WTC11 (cell line): ENCODE measurements around the gene CPNE7. TPM values are rescaled to one million over a fixed set of nuclear protein-coding genes. Genes with fewer than 3 reads are reported as not detected.

Source experiments
- ATAC-seq: fragments of 200-7000 bp; cut with Tn5 transposase; 2 replicates; pipeline ENCODE4 v1.10.0; 2021; ENCODE audit warnings: mild to moderate bottlenecking, moderate library complexity
- CTCF ChIA-PET: fragments of 300-600 bp; sonication (Branson Sonifier 250); formaldehyde crosslinking; loops from one replicate; lab custom pipeline; 2021; ENCODE audit warnings: antibody characterized with exemption; lab: Charles Lee
- POLR2A ChIA-PET: fragments of 350-600 bp; sonication (Branson Sonifier 250); formaldehyde crosslinking; loops from one replicate; lab custom pipeline; 2021; ENCODE audit warnings: antibody characterized with exemption; lab: Charles Lee
- DNase-seq: peaks from one replicate; pipeline ENCODE4 v3.0.0; 2021; ENCODE audit warnings: low spot score
- H3K27ac Mint-ChIP-seq: 2 replicates; pipeline ENCODE4 v1.8.0; 2021; ENCODE audit warnings: mixed read lengths
- H3K27me3 Mint-ChIP-seq: 2 replicates; pipeline ENCODE4 v1.8.0; 2021; ENCODE audit warnings: low read depth, mild to moderate bottlenecking, moderate library complexity, mixed read lengths
- H3K36me3 Mint-ChIP-seq: 2 replicates; pipeline ENCODE4 v1.8.0; 2021; ENCODE audit warnings: mixed read lengths
- H3K4me1 Mint-ChIP-seq: 2 replicates; pipeline ENCODE4 v1.8.0; 2022; ENCODE audit warnings: mixed read lengths
- H3K4me3 Mint-ChIP-seq: 2 replicates; pipeline ENCODE4 v1.8.0; 2021; ENCODE audit warnings: mild to moderate bottlenecking, moderate library complexity, mixed read lengths
- H3K9me3 Mint-ChIP-seq: 2 replicates; pipeline ENCODE4 v1.8.0; 2021; ENCODE audit warnings: mixed read lengths
- GABPB1 ChIP-seq: sonication (generic); formaldehyde crosslinking; IDR thresholded peaks from 2 replicates; pipeline ENCODE4 v1.8.1; 2023; ENCODE audit warnings: mild to moderate bottlenecking, missing genetic modification reagents
- JAZF1 ChIP-seq: fragments of 250-450 bp; sonication (Bioruptor Pico); IDR thresholded peaks from 2 replicates; pipeline ENCODE4 v1.9.0; 2021; ENCODE audit warnings: moderate library complexity, mild to moderate bottlenecking, inconsistent platforms
- NFATC4 ChIP-seq: fragments of 250-450 bp; sonication (Bioruptor Pico); IDR thresholded peaks from 2 replicates; pipeline ENCODE4 v1.9.0; 2021; ENCODE audit warnings: mild to moderate bottlenecking
- OVOL2 ChIP-seq: fragments of 250-450 bp; sonication (Bioruptor Pico); IDR thresholded peaks from 2 replicates; pipeline ENCODE4 v1.9.0; 2021; ENCODE audit warnings: mild to moderate bottlenecking, borderline replicate concordance
- TEAD4 ChIP-seq: sonication (generic); formaldehyde crosslinking; IDR thresholded peaks from 2 replicates; pipeline ENCODE4 v1.8.0; 2022; ENCODE audit warnings: mild to moderate bottlenecking, missing genetic modification reagents
- ZNF416 ChIP-seq: fragments of 250-450 bp; sonication (Bioruptor Pico); IDR thresholded peaks from 2 replicates; pipeline ENCODE4 v1.9.0; 2021; ENCODE audit warnings: mild to moderate bottlenecking, inconsistent platforms
- ZNF423 ChIP-seq: fragments of 250-450 bp; sonication (Bioruptor Pico); IDR thresholded peaks from 2 replicates; pipeline ENCODE4 v2.1.2; 2022; ENCODE audit warnings: mild to moderate bottlenecking, moderate library complexity
- total RNA-seq: library from RNA; stranded (reverse); gene quantifications from 3 replicates; pipeline ENCODE4 v1.2.3, GENCODE V29; 2021
- TF ChIP-seq, protein P1 (sequence below): fragments of 200-600 bp; IDR thresholded peaks from 2 replicates; pipeline ENCODE4 v1.8.0; 2022; ENCODE audit warnings: antibody characterized with exemption
- TF ChIP-seq, protein P2 (sequence below): sonication (generic); formaldehyde crosslinking; IDR thresholded peaks from 2 replicates; pipeline ENCODE4 v1.8.0; 2023; ENCODE audit warnings: missing genetic modification reagents, mild to moderate bottlenecking, borderline replicate concordance
- TF ChIP-seq, protein P3 (sequence below): sonication (generic); formaldehyde crosslinking; conservative IDR thresholded peaks from 2 replicates; pipeline ENCODE4 v1.8.1; 2022; ENCODE audit warnings: mild to moderate bottlenecking, missing genetic modification reagents
- TF ChIP-seq, protein P4 (sequence below): sonication (generic); formaldehyde crosslinking; IDR thresholded peaks from 2 replicates; pipeline ENCODE4 v1.8.0; 2022; ENCODE audit warnings: mild to moderate bottlenecking, missing genetic modification reagents
- TF ChIP-seq, protein P5 (sequence below): sonication (generic); formaldehyde crosslinking; IDR thresholded peaks from 2 replicates; pipeline ENCODE4 v1.8.1; 2023; ENCODE audit warnings: mild to moderate bottlenecking, moderate library complexity, missing genetic modification reagents
- TF ChIP-seq, protein P6 (sequence below): sonication (generic); formaldehyde crosslinking; IDR thresholded peaks from 2 replicates; pipeline ENCODE4 v1.8.1; 2022; ENCODE audit warnings: low read depth, missing genetic modification reagents, borderline replicate concordance
- TF ChIP-seq, protein P7 (sequence below): sonication (generic); formaldehyde crosslinking; IDR thresholded peaks from 2 replicates; pipeline ENCODE4 v1.8.1; 2023; ENCODE audit warnings: mild to moderate bottlenecking, missing genetic modification reagents

CPNE7 gene
- total RNA-seq, 1 experiment from 2014 or later = 42.6 TPM

DNA sequence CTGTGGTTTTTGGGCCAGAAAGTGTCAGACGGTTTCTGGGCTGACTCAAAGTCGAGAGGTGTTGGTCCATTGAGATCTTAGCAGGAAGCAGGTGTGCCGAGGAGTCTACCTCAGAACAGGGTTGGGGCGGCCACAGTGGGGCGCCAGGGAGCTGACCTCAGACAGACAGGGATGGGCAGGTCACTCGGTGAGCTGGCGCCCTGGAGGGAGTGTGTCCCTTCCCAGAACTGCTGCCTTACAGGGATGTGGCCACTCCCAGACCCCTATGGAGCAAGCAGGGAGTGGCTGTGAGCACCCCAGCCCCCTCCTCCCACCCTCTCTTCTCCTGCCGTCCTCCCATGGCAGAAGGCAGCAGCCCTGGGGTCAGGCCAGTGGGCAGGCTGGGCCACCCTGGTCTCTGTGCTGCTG lies 23.9 kb downstream of the CPNE7 start:
- Mint-ChIP-seq H3K4me1 (peaks cover 13% of the 10 kb centered on the region), H3K27me3 (no peaks in the 10 kb centered on the region), H3K27ac (peak overlapping the region; percentile 41; the same call in 1 of the 2 replicates)
- ATAC-seq (peak; percentile 86), DNase-seq (peak; percentile 87)
- ChIA-PET CTCF (interaction anchor here (0.5 to 4.5 kb wide), 25 partner anchors 9 to 407 kb away, joined by 3 to 79 read pairs (median 5); partner anchors contain the start of genes CDK10, CHMP1A, CPNE7 and DPEP1), POLR2A (interaction anchor here (0.9 kb wide), 1 partner anchor 15 kb away, joined by 3 read pairs; no protein-coding TSS in a partner anchor)
- TF ChIP-seq ZNF423 (CRISPR knock-in tag) (peak; percentile 38; the same call in 1 of the 2 replicates), GABPB1 (no peak)
- TF ChIP-seq, protein P1, sequence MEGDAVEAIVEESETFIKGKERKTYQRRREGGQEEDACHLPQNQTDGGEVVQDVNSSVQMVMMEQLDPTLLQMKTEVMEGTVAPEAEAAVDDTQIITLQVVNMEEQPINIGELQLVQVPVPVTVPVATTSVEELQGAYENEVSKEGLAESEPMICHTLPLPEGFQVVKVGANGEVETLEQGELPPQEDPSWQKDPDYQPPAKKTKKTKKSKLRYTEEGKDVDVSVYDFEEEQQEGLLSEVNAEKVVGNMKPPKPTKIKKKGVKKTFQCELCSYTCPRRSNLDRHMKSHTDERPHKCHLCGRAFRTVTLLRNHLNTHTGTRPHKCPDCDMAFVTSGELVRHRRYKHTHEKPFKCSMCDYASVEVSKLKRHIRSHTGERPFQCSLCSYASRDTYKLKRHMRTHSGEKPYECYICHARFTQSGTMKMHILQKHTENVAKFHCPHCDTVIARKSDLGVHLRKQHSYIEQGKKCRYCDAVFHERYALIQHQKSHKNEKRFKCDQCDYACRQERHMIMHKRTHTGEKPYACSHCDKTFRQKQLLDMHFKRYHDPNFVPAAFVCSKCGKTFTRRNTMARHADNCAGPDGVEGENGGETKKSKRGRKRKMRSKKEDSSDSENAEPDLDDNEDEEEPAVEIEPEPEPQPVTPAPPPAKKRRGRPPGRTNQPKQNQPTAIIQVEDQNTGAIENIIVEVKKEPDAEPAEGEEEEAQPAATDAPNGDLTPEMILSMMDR = peak; percentile 25; the same call in 1 of the 2 replicates
- TF ChIP-seq, all 79 proteins: peak for 2
- H3K4me3 Mint-ChIP-seq = no peak overlapping the region
- H3K36me3 Mint-ChIP-seq = peaks cover 2% of the 10 kb centered on the region; the same call in 1 of the 2 replicates
- no peaks in the 10 kb centered on the region for H3K9me3 Mint-ChIP-seq

DNA sequence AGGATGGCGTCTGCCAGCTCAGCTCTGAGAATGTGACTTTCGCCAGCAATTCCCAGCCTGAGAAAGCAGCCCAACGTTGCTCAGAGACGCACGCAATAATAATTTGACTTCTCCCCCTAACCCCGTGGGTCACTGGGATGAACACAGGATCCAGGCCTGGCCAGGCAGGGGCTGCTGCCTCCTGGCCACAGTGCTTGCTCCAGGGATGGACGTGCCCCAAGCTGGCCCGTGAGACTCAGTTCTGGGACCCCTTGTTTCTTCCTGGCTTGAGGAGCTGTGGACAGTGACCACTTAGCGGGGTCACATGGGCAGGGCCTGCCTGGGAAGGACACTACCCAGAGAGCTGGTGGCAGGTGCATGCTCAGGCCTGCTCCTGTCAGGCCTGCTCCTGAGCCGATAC lies 24.3 kb downstream of the CPNE7 start:
- DNase-seq (no peak), ATAC-seq (no peak)
- no peak overlapping the region for H3K4me3 Mint-ChIP-seq
- ChIA-PET POLR2A (interaction anchor here (0.6 to 0.9 kb wide), 2 partner anchors 15 to 394 kb away, joined by 3 to 4 read pairs; no protein-coding TSS in a partner anchor), CTCF (interaction anchor here (0.5 to 4.5 kb wide), 26 partner anchors 9 to 407 kb away, joined by 3 to 79 read pairs (median 5); partner anchors contain the start of genes CDK10, CHMP1A, CPNE7 and DPEP1)
- peaks cover 13% of the 10 kb centered on the region for H3K4me1 Mint-ChIP-seq
- no peak overlapping the region for H3K27ac Mint-ChIP-seq
- peaks cover 2% of the 10 kb centered on the region; the same call in 1 of the 2 replicates for H3K36me3 Mint-ChIP-seq
- TF ChIP-seq ZNF416 (CRISPR knock-in tag) = no peak
- no peaks in the 10 kb centered on the region for H3K9me3 Mint-ChIP-seq
- no peaks in the 10 kb centered on the region for H3K27me3 Mint-ChIP-seq

DNA sequence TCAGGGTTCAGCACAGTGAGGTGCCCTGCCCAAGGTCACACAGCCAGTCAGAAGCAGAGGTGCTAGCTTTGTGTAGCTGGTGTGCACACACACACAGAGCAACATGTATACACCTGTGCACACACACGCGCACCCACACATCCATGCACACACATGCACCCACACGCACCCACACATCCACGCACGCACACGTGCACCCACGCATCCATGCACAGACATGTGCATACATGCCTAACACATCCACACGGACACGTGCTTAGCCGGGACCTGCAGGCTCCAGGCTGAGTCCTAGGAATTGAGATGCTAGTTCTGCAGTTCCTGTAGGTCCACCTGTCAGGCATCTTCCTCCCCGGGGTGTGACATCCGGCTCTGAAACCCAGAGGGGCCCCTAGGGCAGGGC lies 24.9 kb downstream of the CPNE7 start:
- H3K4me3 Mint-ChIP-seq = no peak overlapping the region
- ATAC-seq = no peak
- peaks cover 13% of the 10 kb centered on the region for H3K4me1 Mint-ChIP-seq
- H3K27ac Mint-ChIP-seq = no peak overlapping the region
- peaks cover 2% of the 10 kb centered on the region; the same call in 1 of the 2 replicates for H3K36me3 Mint-ChIP-seq
- TF ChIP-seq, protein P2, sequence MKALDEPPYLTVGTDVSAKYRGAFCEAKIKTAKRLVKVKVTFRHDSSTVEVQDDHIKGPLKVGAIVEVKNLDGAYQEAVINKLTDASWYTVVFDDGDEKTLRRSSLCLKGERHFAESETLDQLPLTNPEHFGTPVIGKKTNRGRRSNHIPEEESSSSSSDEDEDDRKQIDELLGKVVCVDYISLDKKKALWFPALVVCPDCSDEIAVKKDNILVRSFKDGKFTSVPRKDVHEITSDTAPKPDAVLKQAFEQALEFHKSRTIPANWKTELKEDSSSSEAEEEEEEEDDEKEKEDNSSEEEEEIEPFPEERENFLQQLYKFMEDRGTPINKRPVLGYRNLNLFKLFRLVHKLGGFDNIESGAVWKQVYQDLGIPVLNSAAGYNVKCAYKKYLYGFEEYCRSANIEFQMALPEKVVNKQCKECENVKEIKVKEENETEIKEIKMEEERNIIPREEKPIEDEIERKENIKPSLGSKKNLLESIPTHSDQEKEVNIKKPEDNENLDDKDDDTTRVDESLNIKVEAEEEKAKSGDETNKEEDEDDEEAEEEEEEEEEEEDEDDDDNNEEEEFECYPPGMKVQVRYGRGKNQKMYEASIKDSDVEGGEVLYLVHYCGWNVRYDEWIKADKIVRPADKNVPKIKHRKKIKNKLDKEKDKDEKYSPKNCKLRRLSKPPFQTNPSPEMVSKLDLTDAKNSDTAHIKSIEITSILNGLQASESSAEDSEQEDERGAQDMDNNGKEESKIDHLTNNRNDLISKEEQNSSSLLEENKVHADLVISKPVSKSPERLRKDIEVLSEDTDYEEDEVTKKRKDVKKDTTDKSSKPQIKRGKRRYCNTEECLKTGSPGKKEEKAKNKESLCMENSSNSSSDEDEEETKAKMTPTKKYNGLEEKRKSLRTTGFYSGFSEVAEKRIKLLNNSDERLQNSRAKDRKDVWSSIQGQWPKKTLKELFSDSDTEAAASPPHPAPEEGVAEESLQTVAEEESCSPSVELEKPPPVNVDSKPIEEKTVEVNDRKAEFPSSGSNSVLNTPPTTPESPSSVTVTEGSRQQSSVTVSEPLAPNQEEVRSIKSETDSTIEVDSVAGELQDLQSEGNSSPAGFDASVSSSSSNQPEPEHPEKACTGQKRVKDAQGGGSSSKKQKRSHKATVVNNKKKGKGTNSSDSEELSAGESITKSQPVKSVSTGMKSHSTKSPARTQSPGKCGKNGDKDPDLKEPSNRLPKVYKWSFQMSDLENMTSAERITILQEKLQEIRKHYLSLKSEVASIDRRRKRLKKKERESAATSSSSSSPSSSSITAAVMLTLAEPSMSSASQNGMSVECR (CRISPR knock-in tag) = no peak
- TF ChIP-seq TEAD4 (CRISPR knock-in tag) (no peak), JAZF1 (CRISPR knock-in tag) (no peak), ZNF423 (CRISPR knock-in tag) (no peak), NFATC4 (no peak), OVOL2 (CRISPR knock-in tag) (no peak)
- TF ChIP-seq, protein P3, sequence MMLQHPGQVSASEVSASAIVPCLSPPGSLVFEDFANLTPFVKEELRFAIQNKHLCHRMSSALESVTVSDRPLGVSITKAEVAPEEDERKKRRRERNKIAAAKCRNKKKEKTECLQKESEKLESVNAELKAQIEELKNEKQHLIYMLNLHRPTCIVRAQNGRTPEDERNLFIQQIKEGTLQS (CRISPR knock-in tag) = no peak
- TF ChIP-seq, protein P4, sequence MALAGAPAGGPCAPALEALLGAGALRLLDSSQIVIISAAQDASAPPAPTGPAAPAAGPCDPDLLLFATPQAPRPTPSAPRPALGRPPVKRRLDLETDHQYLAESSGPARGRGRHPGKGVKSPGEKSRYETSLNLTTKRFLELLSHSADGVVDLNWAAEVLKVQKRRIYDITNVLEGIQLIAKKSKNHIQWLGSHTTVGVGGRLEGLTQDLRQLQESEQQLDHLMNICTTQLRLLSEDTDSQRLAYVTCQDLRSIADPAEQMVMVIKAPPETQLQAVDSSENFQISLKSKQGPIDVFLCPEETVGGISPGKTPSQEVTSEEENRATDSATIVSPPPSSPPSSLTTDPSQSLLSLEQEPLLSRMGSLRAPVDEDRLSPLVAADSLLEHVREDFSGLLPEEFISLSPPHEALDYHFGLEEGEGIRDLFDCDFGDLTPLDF = no peak
- TF ChIP-seq, protein P5, sequence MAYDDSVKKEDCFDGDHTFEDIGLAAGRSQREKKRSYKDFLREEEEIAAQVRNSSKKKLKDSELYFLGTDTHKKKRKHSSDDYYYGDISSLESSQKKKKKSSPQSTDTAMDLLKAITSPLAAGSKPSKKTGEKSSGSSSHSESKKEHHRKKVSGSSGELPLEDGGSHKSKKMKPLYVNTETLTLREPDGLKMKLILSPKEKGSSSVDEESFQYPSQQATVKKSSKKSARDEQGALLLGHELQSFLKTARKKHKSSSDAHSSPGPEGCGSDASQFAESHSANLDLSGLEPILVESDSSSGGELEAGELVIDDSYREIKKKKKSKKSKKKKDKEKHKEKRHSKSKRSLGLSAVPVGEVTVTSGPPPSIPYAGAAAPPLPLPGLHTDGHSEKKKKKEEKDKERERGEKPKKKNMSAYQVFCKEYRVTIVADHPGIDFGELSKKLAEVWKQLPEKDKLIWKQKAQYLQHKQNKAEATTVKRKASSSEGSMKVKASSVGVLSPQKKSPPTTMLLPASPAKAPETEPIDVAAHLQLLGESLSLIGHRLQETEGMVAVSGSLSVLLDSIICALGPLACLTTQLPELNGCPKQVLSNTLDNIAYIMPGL (CRISPR knock-in tag) = no peak
- TF ChIP-seq, protein P6, sequence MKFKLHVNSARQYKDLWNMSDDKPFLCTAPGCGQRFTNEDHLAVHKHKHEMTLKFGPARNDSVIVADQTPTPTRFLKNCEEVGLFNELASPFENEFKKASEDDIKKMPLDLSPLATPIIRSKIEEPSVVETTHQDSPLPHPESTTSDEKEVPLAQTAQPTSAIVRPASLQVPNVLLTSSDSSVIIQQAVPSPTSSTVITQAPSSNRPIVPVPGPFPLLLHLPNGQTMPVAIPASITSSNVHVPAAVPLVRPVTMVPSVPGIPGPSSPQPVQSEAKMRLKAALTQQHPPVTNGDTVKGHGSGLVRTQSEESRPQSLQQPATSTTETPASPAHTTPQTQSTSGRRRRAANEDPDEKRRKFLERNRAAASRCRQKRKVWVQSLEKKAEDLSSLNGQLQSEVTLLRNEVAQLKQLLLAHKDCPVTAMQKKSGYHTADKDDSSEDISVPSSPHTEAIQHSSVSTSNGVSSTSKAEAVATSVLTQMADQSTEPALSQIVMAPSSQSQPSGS = no peak
- TF ChIP-seq, protein P7, sequence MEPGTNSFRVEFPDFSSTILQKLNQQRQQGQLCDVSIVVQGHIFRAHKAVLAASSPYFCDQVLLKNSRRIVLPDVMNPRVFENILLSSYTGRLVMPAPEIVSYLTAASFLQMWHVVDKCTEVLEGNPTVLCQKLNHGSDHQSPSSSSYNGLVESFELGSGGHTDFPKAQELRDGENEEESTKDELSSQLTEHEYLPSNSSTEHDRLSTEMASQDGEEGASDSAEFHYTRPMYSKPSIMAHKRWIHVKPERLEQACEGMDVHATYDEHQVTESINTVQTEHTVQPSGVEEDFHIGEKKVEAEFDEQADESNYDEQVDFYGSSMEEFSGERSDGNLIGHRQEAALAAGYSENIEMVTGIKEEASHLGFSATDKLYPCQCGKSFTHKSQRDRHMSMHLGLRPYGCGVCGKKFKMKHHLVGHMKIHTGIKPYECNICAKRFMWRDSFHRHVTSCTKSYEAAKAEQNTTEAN = no peak
- ChIA-PET POLR2A (interaction anchor here (0.6 kb wide), 1 partner anchor 395 kb away, joined by 4 read pairs; no protein-coding TSS in a partner anchor), CTCF (interaction anchor here (1.3 to 4.5 kb wide), 8 partner anchors 11 to 408 kb away, joined by 3 to 79 read pairs (median 6); partner anchors contain the start of gene DPEP1)
- no peaks in the 10 kb centered on the region for H3K9me3 Mint-ChIP-seq
- DNase-seq = no peak
- no peaks in the 10 kb centered on the region for H3K27me3 Mint-ChIP-seq
